Suprapubic skin (tissue), 4 donors: Measurements from ENCODE around the gene MCC. TPM values are rescaled to one million over a fixed set of nuclear protein-coding genes. Genes with fewer than 3 reads are reported as not detected.

Experiments used
- DNase-seq, 2 donors: peaks; one replicate each; pipeline ENCODE4 v3.0.0-alpha.2; 2019; ENCODE audit warnings: low spot score in 2 of 2
- H3K27ac ChIP-seq: fragments of 200-600 bp; sonication (generic); one replicate; pipeline ENCODE4 v1.5.1; 2019
- H3K27me3 ChIP-seq: fragments of 200-600 bp; sonication (generic); one replicate; pipeline ENCODE4 v1.5.1; 2019
- H3K36me3 ChIP-seq: fragments of 200-600 bp; sonication (generic); one replicate; pipeline ENCODE4 v1.5.1; 2019
- H3K4me1 ChIP-seq: fragments of 200-600 bp; sonication (generic); one replicate; pipeline ENCODE4 v1.5.1; 2019
- H3K4me3 ChIP-seq: fragments of 200-600 bp; sonication (generic); one replicate; pipeline ENCODE4 v1.5.1; 2019; ENCODE audit warnings: mild to moderate bottlenecking
- H3K9me3 ChIP-seq: fragments of 200-600 bp; sonication (generic); one replicate; pipeline ENCODE4 v1.5.1; 2019
- EP300 ChIP-seq: sonication (generic); formaldehyde crosslinking; IDR thresholded peaks from one replicate; pipeline ENCODE4 v1.6.1; 2017; ENCODE audit warnings: antibody characterized with exemption
- POLR2A ChIP-seq, 2 donors: fragments of 450-650 bp; IDR thresholded peaks; one replicate each; pipeline ENCODE4 v1.6.1; 2017; ENCODE audit warnings: antibody characterized with exemption in 2 of 2, mild to moderate bottlenecking in 2 of 2, moderate library complexity in 2 of 2
- POLR2AphosphoS5 ChIP-seq, 3 donors: sonication (generic); formaldehyde crosslinking; IDR thresholded peaks; one replicate each; pipeline ENCODE4 v1.6.1; 2017; ENCODE audit warnings: antibody characterized with exemption in 3 of 3
- WGBS: methylation state at CpG from one replicate; pipeline ENCODE4 v1.1.5; 2018; 5-methylcytosine and 5-hydroxymethylcytosine counted together
- total RNA-seq, 4 donors: library from RNA; depleted of rRNA; stranded (reverse); fragments of >200 nt; gene quantifications; one replicate each; pipeline ENCODE4 v1.1.0, GENCODE V29; 2016
- TF ChIP-seq, protein P1 (sequence below), 2 donors: fragments of 200-600 bp in 1 of 2; fragments of 450-650 bp in 1 of 2; sonication (generic) in 1 of 2; IDR thresholded peaks; one replicate each; pipeline ENCODE4 v1.5.1; 2016 to 2019; ENCODE audit warnings: antibody characterized with exemption in 2 of 2, mild to moderate bottlenecking in 1 of 2, moderate library complexity in 1 of 2

Gene MCC
- total RNA-seq, 4 donors from 2014 or later, result 67.7 to 105 (median 86.6) TPM

DNA sequence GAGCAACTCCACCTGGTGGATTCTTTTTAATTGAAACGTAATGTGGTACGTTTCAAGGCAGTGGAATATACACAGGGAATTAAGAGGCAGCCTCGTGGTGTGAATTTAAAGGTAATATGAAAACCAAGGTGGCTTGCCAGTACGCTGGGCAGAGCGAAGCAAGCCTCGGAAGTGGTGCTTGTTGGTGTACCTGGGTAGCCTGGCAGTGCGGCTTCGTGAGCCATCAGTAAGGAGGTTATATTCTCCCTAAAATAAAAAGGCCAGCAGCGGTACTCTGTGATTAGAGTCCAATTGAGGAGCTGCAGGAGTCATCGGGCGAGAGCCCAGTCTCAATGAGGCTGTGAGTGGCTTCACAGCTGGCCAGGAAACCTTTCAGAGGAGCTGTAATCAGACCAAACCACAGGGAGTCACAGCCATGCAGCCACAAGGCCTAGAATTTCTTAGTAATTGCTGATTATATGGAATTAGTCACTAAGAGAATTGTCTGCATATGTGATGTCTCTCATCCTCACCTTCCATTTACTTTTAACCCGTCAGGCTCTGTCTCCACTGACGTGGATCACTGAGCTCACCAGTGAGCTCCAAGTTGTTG lies 454.0 kb downstream of the MCC start:
- Histone ChIP-seq H3K27ac (no peak overlapping the region), H3K9me3 (no peaks in the 10 kb centered on the region), H3K4me1 (no peaks in the 10 kb centered on the region), H3K4me3 (no peak overlapping the region), H3K36me3 (peaks cover 40% of the 10 kb centered on the region), H3K27me3 (no peaks in the 10 kb centered on the region)
- no peak for TF ChIP-seq POLR2AphosphoS5 (IDR thresholded peaks at IDR 0.05)
- TF ChIP-seq, protein P1, sequence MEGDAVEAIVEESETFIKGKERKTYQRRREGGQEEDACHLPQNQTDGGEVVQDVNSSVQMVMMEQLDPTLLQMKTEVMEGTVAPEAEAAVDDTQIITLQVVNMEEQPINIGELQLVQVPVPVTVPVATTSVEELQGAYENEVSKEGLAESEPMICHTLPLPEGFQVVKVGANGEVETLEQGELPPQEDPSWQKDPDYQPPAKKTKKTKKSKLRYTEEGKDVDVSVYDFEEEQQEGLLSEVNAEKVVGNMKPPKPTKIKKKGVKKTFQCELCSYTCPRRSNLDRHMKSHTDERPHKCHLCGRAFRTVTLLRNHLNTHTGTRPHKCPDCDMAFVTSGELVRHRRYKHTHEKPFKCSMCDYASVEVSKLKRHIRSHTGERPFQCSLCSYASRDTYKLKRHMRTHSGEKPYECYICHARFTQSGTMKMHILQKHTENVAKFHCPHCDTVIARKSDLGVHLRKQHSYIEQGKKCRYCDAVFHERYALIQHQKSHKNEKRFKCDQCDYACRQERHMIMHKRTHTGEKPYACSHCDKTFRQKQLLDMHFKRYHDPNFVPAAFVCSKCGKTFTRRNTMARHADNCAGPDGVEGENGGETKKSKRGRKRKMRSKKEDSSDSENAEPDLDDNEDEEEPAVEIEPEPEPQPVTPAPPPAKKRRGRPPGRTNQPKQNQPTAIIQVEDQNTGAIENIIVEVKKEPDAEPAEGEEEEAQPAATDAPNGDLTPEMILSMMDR (IDR thresholded peaks at IDR 0.05), result no peak
- TF ChIP-seq EP300, result no peak
- TF ChIP-seq POLR2A (IDR thresholded peaks at IDR 0.05), result no peak
- no peak for DNase-seq
- 96% methylated on average over 13 of the region's 13 CpGs for WGBS

DNA sequence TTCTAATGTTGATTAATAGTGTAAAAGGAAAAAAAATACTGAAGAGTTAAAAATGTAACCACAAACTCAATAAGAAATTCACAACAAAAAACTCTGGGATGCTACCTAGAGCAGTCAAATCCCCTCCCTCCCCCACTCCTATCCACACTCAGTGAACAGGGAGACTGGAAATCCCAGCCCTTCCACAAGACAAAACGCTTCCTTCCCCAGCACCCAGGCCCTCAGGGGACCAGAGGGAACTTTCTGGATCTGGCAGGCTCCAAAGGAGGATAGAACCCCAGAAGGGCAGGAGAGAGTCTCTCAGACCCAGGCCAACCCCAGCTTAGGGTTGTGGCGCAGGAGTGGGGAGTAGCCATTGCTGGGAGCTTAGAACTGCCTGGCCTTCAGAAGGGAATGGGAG lies 456.7 kb downstream of the MCC start:
- Histone ChIP-seq H3K36me3 (peaks cover 51% of the 10 kb centered on the region), H3K9me3 (no peaks in the 10 kb centered on the region), H3K27me3 (no peaks in the 10 kb centered on the region), H3K27ac (no peak overlapping the region), H3K4me3 (no peak overlapping the region), H3K4me1 (no peaks in the 10 kb centered on the region)
- whole genome bisulfite sequencing, result 76% methylated on average over 2 of the region's 2 CpGs
- no peak for TF ChIP-seq POLR2AphosphoS5 (IDR thresholded peaks at IDR 0.05)
- TF ChIP-seq, protein P1 (IDR thresholded peaks at IDR 0.05), result no peak
- no peak for DNase-seq

DNA sequence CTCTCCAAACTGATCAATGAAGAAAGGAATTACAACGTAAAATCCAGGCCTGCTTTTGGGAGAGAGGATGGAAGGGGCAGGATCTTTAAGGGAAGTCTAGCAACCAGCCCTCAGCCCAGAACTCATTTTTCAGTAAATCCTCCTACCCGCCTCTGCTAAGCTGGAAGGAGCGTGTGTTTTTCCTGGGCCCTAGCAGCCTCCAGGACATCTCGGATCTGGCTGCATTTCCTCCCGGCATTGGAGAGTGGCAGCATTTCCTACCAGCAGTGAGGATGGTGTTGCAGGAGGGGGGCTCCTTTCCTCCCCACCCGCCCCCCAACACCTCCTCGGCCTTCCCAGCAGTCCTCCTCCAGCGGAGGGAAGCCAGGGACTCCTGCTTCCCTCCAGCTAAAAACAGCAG lies 457.1 kb downstream of the MCC start:
- no peak for DNase-seq
- H3K27me3 ChIP-seq, result no peaks in the 10 kb centered on the region
- TF ChIP-seq POLR2AphosphoS5 (IDR thresholded peaks at IDR 0.05), result no peak
- H3K9me3 ChIP-seq, result no peaks in the 10 kb centered on the region
- H3K27ac ChIP-seq, result no peak overlapping the region
- peaks cover 51% of the 10 kb centered on the region for H3K36me3 ChIP-seq
- H3K4me3 ChIP-seq, result no peak overlapping the region
- H3K4me1 ChIP-seq, result no peaks in the 10 kb centered on the region
- WGBS, result 81% methylated on average over 8 of the region's 8 CpGs

DNA sequence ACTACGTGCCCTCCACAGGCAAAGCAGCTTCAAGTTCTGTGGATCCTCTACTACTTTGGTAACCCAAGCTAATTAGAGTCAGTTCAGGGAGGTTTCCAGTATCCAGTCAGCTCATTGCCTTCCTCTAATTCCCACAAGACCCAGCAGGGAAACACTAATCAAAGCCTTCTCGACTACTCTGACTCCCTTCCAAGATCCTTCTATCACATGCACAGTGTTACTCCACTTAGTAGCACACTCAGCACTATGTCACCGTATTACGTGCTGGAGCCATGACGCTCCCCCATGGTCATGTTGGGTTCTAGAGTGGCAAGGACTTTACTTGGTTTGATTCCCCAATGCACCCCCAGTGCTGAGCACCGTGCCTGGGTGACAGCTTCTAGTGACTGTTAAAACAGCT lies 458.6 kb downstream of the MCC start:
- Histone ChIP-seq H3K36me3 (peaks cover 52% of the 10 kb centered on the region), H3K9me3 (no peaks in the 10 kb centered on the region), H3K27ac (no peak overlapping the region), H3K4me3 (no peak overlapping the region), H3K4me1 (no peaks in the 10 kb centered on the region), H3K27me3 (no peaks in the 10 kb centered on the region)
- no peak for DNase-seq
- WGBS, result 69% methylated on average over 6 of the region's 6 CpGs
- TF ChIP-seq EP300 (no peak), POLR2A (IDR thresholded peaks at IDR 0.05) (no peak), POLR2AphosphoS5 (IDR thresholded peaks at IDR 0.05) (no peak)
- TF ChIP-seq, protein P1 (IDR thresholded peaks at IDR 0.05), result no peak

DNA sequence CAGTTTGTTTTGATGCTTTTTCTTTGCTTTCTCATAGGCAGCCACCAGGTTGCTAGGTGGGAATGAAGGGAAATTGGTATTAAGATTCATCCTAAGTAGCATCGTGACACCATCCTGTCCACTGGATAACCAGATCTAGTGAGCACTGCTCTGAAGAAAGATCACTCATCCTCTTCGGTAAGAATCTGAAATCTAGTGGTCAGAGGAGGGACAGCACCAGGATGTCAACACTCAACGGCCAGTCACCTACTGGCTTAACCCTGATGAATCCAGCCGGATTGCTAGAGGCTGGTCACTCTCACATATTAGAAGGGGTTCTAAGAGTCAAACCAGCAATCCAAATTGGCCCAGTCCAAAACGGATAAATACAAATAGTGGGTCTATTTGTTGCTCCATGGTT lies 460.8 kb downstream of the MCC start:
- 95% methylated on average over 5 of the region's 5 CpGs for WGBS
- Histone ChIP-seq H3K27ac (no peak overlapping the region), H3K9me3 (no peaks in the 10 kb centered on the region), H3K4me1 (no peaks in the 10 kb centered on the region), H3K4me3 (no peak overlapping the region), H3K36me3 (peaks cover 55% of the 10 kb centered on the region), H3K27me3 (no peaks in the 10 kb centered on the region)
- TF ChIP-seq, protein P1 (IDR thresholded peaks at IDR 0.05), result no peak
- TF ChIP-seq POLR2A (IDR thresholded peaks at IDR 0.05), result no peak
- no peak for TF ChIP-seq EP300
- no peak for TF ChIP-seq POLR2AphosphoS5 (IDR thresholded peaks at IDR 0.05)
- no peak for DNase-seq

DNA sequence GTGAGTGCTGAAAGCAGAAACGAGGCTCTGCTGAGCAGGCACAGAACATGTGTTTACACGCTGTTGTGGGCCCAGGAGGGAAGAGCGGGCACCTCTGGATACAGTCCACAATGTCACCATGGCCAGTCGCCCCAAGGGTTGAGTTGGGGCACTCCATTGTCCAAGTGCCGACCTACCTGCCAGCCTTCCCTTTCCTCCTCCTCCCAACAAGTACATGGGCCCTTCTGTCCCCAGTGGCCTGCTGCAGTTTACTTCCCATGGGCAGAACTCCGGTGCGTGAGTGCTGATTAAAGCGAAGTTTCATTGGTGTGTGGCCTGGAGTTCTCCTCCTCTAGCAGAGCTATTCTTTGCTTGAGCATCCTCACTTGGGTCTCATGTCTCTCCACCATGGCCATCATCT lies 461.2 kb downstream of the MCC start:
- DNase-seq, result no peak
- 81% methylated on average over 8 of the region's 8 CpGs for WGBS

More for the DNA sequence above, 461.2 kb downstream of the MCC start:
- Histone ChIP-seq H3K4me1 (no peaks in the 10 kb centered on the region), H3K36me3 (peaks cover 55% of the 10 kb centered on the region), H3K9me3 (no peaks in the 10 kb centered on the region), H3K4me3 (no peak overlapping the region), H3K27ac (no peak overlapping the region), H3K27me3 (no peaks in the 10 kb centered on the region)
- TF ChIP-seq EP300 (no peak), POLR2A (IDR thresholded peaks at IDR 0.05) (no peak), POLR2AphosphoS5 (IDR thresholded peaks at IDR 0.05) (no peak)
- TF ChIP-seq, protein P1 (IDR thresholded peaks at IDR 0.05), result no peak
